ENCODE measurements around the gene ALDOB.

Gene ALDOB

GRCh38 chr9:101435601-101436079 is at the start of gene ALDOB:
TSS of gene ALDOB (minus strand) at chr9:101435774. CDS start at chr9:101430887, 4,887 bp downstream.
- DNase-seq = no peak

- no peak for DNase-seq
Observed at GRCh38 chr9:101484046-101484445, 48.5 kb upstream of the ALDOB start.

- no peak for DNase-seq
Observed at GRCh38 chr9:101481261-101481660, 45.7 kb upstream of the ALDOB start.

- no peak for DNase-seq
Observed at GRCh38 chr9:101480386-101480785, 44.8 kb upstream of the ALDOB start.

GRCh38 chr9:101479338-101480030 is 43.9 kb upstream of the ALDOB start:
- no peak for DNase-seq

- no peak for DNase-seq
Observed at GRCh38 chr9:101478906-101479305, 43.3 kb upstream of the ALDOB start.

- DNase-seq = no peak
Observed at GRCh38 chr9:101478444-101478843, 42.9 kb upstream of the ALDOB start.

- DNase-seq = no peak
Observed at GRCh38 chr9:101477736-101478135, 42.2 kb upstream of the ALDOB start.

- no peak for DNase-seq
Observed at GRCh38 chr9:101477214-101477613, 41.6 kb upstream of the ALDOB start.

- no peak for DNase-seq
Observed at GRCh38 chr9:101476576-101477208, 41.1 kb upstream of the ALDOB start.

- DNase-seq = no peak
Observed at GRCh38 chr9:101472891-101473290, 37.3 kb upstream of the ALDOB start.

- no peak for DNase-seq
Observed at GRCh38 chr9:101470929-101471328, 35.4 kb upstream of the ALDOB start.

GRCh38 chr9:101470021-101470420 is 34.4 kb upstream of the ALDOB start:
- DNase-seq = no peak

- DNase-seq = no peak
Observed at GRCh38 chr9:101469026-101469425, 33.5 kb upstream of the ALDOB start.

GRCh38 chr9:101468116-101468515 is 32.5 kb upstream of the ALDOB start:
- DNase-seq = no peak

GRCh38 chr9:101467690-101468089 is 32.1 kb upstream of the ALDOB start:
- no peak for DNase-seq

- no peak for DNase-seq
Observed at GRCh38 chr9:101466863-101467262, 31.3 kb upstream of the ALDOB start.

- DNase-seq = no peak
Observed at GRCh38 chr9:101465326-101465915, 29.8 kb upstream of the ALDOB start.

GRCh38 chr9:101463397-101463796 is 27.8 kb upstream of the ALDOB start:
- no peak for DNase-seq

- no peak for DNase-seq
Observed at GRCh38 chr9:101462558-101462957, 27.0 kb upstream of the ALDOB start.

GRCh38 chr9:101460965-101461364 is 25.4 kb upstream of the ALDOB start:
- DNase-seq = no peak

GRCh38 chr9:101458963-101459631 is 23.5 kb upstream of the ALDOB start:
- DNase-seq = no peak

GRCh38 chr9:101457003-101457402 is 21.4 kb upstream of the ALDOB start:
- DNase-seq = no peak

Measured in CD4-positive, alpha-beta T cell treated with Interleukin-15 for 1 hour (primary cell).